ENCODE results near the gene INO80.

INO80 gene

DNA sequence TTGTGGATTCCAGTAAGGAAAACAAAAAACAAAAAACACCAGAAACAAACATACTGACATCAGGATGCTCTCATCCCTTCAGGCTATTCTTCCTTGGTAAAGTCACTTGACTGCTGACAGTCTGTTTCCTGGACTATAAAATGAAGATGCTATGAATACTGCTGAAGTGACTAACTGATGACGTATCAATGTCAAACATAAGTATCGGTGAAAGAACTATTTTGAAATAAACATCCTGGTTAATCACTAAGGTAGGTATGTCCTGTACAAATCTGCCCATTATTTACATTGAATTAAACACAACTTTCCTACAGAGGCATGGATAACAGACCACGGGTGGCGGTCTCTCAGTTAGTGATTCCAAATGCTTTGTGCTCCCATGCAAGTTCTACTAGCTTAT is 116.9 kb downstream of the INO80 start:
- TF ChIP-seq, protein P1, sequence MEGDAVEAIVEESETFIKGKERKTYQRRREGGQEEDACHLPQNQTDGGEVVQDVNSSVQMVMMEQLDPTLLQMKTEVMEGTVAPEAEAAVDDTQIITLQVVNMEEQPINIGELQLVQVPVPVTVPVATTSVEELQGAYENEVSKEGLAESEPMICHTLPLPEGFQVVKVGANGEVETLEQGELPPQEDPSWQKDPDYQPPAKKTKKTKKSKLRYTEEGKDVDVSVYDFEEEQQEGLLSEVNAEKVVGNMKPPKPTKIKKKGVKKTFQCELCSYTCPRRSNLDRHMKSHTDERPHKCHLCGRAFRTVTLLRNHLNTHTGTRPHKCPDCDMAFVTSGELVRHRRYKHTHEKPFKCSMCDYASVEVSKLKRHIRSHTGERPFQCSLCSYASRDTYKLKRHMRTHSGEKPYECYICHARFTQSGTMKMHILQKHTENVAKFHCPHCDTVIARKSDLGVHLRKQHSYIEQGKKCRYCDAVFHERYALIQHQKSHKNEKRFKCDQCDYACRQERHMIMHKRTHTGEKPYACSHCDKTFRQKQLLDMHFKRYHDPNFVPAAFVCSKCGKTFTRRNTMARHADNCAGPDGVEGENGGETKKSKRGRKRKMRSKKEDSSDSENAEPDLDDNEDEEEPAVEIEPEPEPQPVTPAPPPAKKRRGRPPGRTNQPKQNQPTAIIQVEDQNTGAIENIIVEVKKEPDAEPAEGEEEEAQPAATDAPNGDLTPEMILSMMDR (IDR thresholded peaks at IDR 0.05; ENCODE audit: low read depth, low read length): no peak
- H3K4me3 ChIP-seq (replicated peaks in 1 of 2; ENCODE audit: low read depth in 2 of 2, low read length in 2 of 2): no peak overlapping the region
- peak in 1 of 2 donors; percentile 81 for DNase-seq (ENCODE audit: low read depth in 2 of 2)

DNA sequence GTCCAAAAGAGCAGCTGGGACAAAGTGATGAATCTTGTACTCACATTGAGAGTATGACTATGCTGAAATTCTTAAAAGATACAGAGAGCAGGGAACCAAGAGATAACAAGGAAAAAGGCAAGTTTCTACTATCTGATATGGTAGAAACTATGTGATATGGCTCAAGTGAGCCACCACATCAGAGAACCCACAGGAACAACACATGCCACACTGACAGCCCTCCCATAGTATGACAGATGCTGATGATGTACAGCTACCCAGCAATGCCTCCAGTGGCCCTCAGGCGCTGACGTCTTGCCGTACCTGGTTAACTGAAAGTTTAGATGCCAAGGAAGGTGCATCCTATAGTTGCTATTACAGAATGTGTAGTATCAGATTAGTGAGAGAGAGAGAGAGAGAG is 120.4 kb downstream of the INO80 start:
- no peak overlapping the region for H3K4me3 ChIP-seq (replicated peaks in 1 of 2; ENCODE audit: low read depth in 2 of 2, low read length in 2 of 2)
- TF ChIP-seq, protein P1 (IDR thresholded peaks at IDR 0.05; ENCODE audit: low read depth, low read length): no peak
- DNase-seq (ENCODE audit: low read depth in 2 of 2): no peak

DNA sequence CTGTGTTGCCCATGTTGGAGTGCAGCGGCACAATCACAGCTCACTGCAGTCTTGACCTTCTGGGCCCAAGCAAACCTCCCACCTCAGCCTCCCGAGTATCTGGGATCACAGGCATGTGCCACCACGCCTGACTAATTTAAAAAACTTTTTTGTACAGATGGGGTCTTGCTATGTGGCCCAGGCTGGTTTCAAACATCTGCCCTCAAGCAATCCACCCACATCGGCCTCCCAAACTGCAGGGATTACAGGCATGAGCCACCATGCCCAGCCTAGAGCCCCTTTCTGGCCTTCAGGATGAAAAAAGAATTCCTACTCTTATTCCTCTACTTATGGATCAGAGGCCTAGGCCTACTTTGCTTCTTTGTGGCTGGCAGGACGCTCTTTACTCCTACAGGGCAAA is 123.3 kb downstream of the INO80 start:
- no peak overlapping the region for H3K4me3 ChIP-seq (replicated peaks in 1 of 2; ENCODE audit: low read depth in 2 of 2, low read length in 2 of 2)
- no peak for DNase-seq (ENCODE audit: low read depth in 2 of 2)
- TF ChIP-seq, protein P1 (IDR thresholded peaks at IDR 0.05; ENCODE audit: low read depth, low read length): no peak

DNA sequence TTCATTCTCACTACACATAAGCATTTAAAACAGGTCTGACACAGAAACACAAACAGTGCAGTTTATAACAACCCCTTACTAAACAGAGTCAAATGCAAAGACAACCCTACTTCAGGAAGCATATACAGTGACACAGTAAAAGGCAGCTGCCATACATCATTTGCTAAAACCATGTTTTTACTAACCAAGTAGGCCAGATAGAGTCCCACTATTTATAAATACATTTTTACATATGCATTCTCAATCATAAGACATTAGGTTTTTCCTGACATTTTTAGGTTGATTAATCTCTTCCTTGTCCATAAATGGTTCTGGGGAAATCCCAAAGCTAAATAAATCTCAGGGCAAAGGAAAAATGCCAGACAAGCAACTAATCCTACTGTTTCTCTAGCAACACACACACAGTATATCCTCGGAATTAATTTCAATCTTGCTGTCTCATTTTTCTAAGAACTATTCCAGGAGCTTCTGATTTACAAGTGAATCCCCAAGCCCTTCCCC is 123.8 kb downstream of the INO80 start:
- TF ChIP-seq, protein P1 (IDR thresholded peaks at IDR 0.05; ENCODE audit: low read depth, low read length): no peak
- peak in 1 of 2 donors; percentile 16 for DNase-seq (ENCODE audit: low read depth in 2 of 2)
- H3K4me3 ChIP-seq (replicated peaks in 1 of 2; ENCODE audit: low read depth in 2 of 2, low read length in 2 of 2): no peak overlapping the region

DNA sequence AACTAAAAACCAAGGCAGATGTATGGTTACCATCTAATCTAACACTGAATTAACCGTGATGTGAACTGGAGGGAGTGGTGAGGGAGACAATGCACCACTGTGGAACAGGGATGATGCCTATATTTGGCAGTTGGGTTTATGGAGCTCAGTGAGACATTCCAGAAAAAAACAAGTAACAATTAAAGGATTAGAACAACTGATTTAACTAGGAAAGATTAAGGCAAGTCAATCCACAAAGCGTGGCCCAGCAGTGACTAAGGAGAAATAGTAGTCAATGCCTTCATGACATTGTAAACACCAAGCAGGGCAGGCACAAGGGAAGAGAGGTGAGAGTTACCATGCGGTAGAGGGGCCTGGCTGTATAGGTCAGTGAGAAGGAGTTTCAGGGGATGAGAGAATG is 124.7 kb downstream of the INO80 start:
- TF ChIP-seq, protein P1 (IDR thresholded peaks at IDR 0.05; ENCODE audit: low read depth, low read length): no peak
- H3K4me3 ChIP-seq (replicated peaks in 1 of 2; ENCODE audit: low read depth in 2 of 2, low read length in 2 of 2): no peak overlapping the region
- DNase-seq (ENCODE audit: low read depth in 2 of 2): no peak

DNA sequence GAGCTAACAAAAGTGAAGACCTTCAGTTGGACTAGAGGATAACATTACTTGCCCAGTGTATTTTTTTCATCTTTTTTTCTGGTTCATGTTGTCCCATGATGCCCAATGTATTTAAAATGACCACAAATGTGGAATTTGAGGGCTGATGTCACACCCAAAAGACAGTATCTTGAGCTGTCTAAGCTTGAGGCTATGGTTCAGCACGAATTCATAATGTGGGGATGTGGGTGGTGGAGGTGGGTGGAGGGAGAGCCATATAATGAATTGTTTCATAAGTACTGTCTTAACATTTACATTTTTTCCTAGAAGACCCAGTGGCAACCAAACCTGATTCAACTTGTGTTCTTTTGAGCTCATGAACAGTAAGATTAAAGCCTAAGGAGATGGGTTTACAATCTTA is 125.3 kb downstream of the INO80 start:
- no peak overlapping the region for H3K4me3 ChIP-seq (replicated peaks in 1 of 2; ENCODE audit: low read depth in 2 of 2, low read length in 2 of 2)
- no peak for DNase-seq (ENCODE audit: low read depth in 2 of 2)
- TF ChIP-seq, protein P1 (IDR thresholded peaks at IDR 0.05; ENCODE audit: low read depth, low read length): no peak

DNA sequence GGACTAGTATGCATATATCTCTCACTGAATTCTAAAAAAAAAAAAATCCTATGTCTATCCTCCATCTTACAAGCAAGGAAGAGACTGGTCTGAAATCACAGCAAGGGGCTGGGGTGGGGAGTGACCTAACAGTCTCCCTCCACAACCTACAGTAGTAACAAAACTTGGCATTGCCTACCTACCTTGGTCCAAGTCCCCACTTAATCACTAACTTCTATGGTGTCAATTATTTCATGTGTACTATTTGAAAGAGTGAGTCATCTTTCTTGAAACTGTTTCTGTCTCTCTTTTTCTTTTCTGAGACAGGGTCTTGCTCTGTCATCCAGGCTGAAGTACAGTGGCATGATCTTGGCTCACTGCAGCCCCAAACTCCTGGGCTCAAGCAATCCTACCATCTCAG is 126.0 kb downstream of the INO80 start:
- TF ChIP-seq, protein P1 (IDR thresholded peaks at IDR 0.05; ENCODE audit: low read depth, low read length): no peak
- no peak overlapping the region for H3K4me3 ChIP-seq (replicated peaks in 1 of 2; ENCODE audit: low read depth in 2 of 2, low read length in 2 of 2)
- no peak for DNase-seq (ENCODE audit: low read depth in 2 of 2)
